ENCODE data around the gene SUPT20HL1.
"Not testable (repeated sequence)": the region's sequence is repeated elsewhere in the genome, so short reads cannot be mapped to it uniquely, and the experiment has no call there.

SUPT20HL1 gene

GRCh38 chrX:24378706-24379105 is 18.3 kb downstream of the SUPT20HL1 start:
- Histone ChIP-seq H2BK5ac (ENCODE audit: low read length) (no peak overlapping the region), H3K4me2 (ENCODE audit: low read length) (no peak overlapping the region), H3K79me2 (ENCODE audit: control insufficient read depth, insufficient read depth, low read length) (no peaks in the 10 kb centered on the region), H3K36me3 (ENCODE audit: control insufficient read depth, insufficient read depth, low read length) (no peaks in the 10 kb centered on the region), H3K4me3 (ENCODE audit: low read length) (no peak overlapping the region), H3K56ac (ENCODE audit: low read length) (no peak overlapping the region), H3K18ac (ENCODE audit: low read length) (no peak overlapping the region), H2BK120ac (ENCODE audit: low read depth, low read length) (no peak overlapping the region), H3K4ac (ENCODE audit: low read depth, low read length) (no peak overlapping the region), H3K27ac (ENCODE audit: low read depth, low read length) (no peak overlapping the region), H3K27me3 (ENCODE audit: insufficient read depth, low read length, poor library complexity) (no peaks in the 10 kb centered on the region), H3K9ac (ENCODE audit: low read length) (no peak overlapping the region), H4K5ac (ENCODE audit: low read length) (no peak overlapping the region), H3K79me1 (ENCODE audit: low read length) (no peaks in the 10 kb centered on the region), H3K23ac (ENCODE audit: low read length) (no peak overlapping the region), H3K4me1 (ENCODE audit: control insufficient read depth, low read depth, low read length) (no peaks in the 10 kb centered on the region), H4K8ac (ENCODE audit: low read depth, low read length) (no peak overlapping the region), H2AK5ac (ENCODE audit: low read length) (no peak overlapping the region), H2BK15ac (replicated peaks; ENCODE audit: low read depth) (no peak overlapping the region)
- WGBS (ENCODE audit: extremely low coverage, insufficient coverage, low lambda C conversion rate), result no CpG with 5 or more reads among the region's 6 CpGs
- no peak for DNase-seq

- Histone ChIP-seq H3K79me2 (ENCODE audit: control insufficient read depth, insufficient read depth, low read length) (no peaks in the 10 kb centered on the region), H3K79me1 (ENCODE audit: low read length) (no peaks in the 10 kb centered on the region), H2BK15ac (replicated peaks; ENCODE audit: low read depth) (no peak overlapping the region), H3K56ac (ENCODE audit: low read length) (no peak overlapping the region), H3K23ac (ENCODE audit: low read length) (no peak overlapping the region), H3K27ac (ENCODE audit: low read depth, low read length) (no peak overlapping the region), H3K9ac (ENCODE audit: low read length) (no peak overlapping the region), H3K4me3 (ENCODE audit: low read length) (no peak overlapping the region), H4K8ac (ENCODE audit: low read depth, low read length) (no peak overlapping the region), H3K4ac (ENCODE audit: low read depth, low read length) (no peak overlapping the region), H2BK5ac (ENCODE audit: low read length) (no peak overlapping the region), H3K36me3 (ENCODE audit: control insufficient read depth, insufficient read depth, low read length) (no peaks in the 10 kb centered on the region), H3K4me1 (ENCODE audit: control insufficient read depth, low read depth, low read length) (no peaks in the 10 kb centered on the region), H3K27me3 (ENCODE audit: insufficient read depth, low read length, poor library complexity) (no peaks in the 10 kb centered on the region), H2AK5ac (ENCODE audit: low read length) (no peak overlapping the region), H4K5ac (ENCODE audit: low read length) (no peak overlapping the region), H3K18ac (ENCODE audit: low read length) (no peak overlapping the region), H3K4me2 (ENCODE audit: low read length) (no peak overlapping the region), H2BK120ac (ENCODE audit: low read depth, low read length) (no peak overlapping the region)
- WGBS (ENCODE audit: extremely low coverage, insufficient coverage, low lambda C conversion rate), result no CpG with 5 or more reads among the region's 9 CpGs
- DNase-seq, result no peak
Observed at GRCh38 chrX:24380262-24381187, 20.1 kb downstream of the SUPT20HL1 start.

DNA sequence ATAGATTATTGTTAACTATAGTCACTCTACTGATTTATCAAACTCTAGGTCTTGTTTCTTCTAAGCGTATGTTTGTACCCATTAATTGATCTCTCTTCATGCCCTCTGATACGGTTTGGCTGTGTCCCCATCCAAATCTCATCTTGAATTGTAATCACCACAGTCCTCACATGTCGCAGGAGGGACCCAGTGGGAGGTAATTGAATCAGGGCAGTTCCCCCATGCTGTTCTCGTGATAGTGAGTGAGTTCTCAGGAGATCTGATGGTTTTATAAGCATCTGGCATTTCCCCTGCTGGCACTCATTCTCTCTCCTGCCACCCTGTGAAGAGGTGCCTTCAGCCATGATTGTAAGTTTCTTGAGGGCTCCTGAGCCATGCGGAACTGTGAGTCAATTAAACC is 21.9 kb downstream of the SUPT20HL1 start:
- H4K8ac ChIP-seq (ENCODE audit: low read depth, low read length); H2BK15ac ChIP-seq (replicated peaks; ENCODE audit: low read depth); H3K79me1 ChIP-seq (ENCODE audit: low read length); H3K79me2 ChIP-seq (ENCODE audit: control insufficient read depth, insufficient read depth, low read length); H4K5ac ChIP-seq (ENCODE audit: low read length); H3K9ac ChIP-seq (ENCODE audit: low read length); H2AK5ac ChIP-seq (ENCODE audit: low read length); H2BK5ac ChIP-seq (ENCODE audit: low read length); H3K36me3 ChIP-seq (ENCODE audit: control insufficient read depth, insufficient read depth, low read length); H3K18ac ChIP-seq (ENCODE audit: low read length); H3K4me1 ChIP-seq (ENCODE audit: control insufficient read depth, low read depth, low read length); H3K56ac ChIP-seq (ENCODE audit: low read length); H3K23ac ChIP-seq (ENCODE audit: low read length); H3K4ac ChIP-seq (ENCODE audit: low read depth, low read length); H3K4me2 ChIP-seq (ENCODE audit: low read length); H3K27me3 ChIP-seq (ENCODE audit: insufficient read depth, low read length, poor library complexity); H2BK120ac ChIP-seq (ENCODE audit: low read depth, low read length); H3K4me3 ChIP-seq (ENCODE audit: low read length); H3K27ac ChIP-seq (ENCODE audit: low read depth, low read length): not testable (repeated sequence)
- peak; percentile 59 for DNase-seq
- WGBS (ENCODE audit: extremely low coverage, insufficient coverage, low lambda C conversion rate), result no CpG with 5 or more reads among the region's 5 CpGs

DNA sequence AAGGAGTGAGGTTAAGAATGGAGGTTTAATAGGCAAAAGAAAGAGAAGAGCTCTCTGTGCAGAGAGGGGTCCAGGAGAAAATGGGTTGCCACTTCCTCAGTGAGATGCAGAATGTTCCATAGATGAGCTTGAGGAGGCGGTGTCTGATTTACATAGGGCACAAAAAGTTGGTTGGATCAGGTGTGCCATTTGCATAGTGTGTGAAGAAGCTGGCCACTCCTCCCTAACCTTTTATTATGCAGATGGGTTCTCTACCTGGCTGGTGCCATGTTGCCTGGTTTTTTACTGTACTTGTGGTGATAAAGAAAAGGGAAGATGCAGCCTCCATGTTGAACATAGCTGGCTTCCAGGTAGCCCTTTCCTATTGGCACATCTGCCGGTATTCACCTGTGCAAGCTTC is 27.3 kb downstream of the SUPT20HL1 start:
- DNase-seq, result no peak
- no peak overlapping the region for H2AK5ac ChIP-seq (ENCODE audit: low read length)
- H3K4ac ChIP-seq (ENCODE audit: low read depth, low read length), result no peak overlapping the region
- H3K9ac ChIP-seq (ENCODE audit: low read length), result no peak overlapping the region
- H4K8ac ChIP-seq (ENCODE audit: low read depth, low read length), result no peak overlapping the region
- no peak overlapping the region for H3K4me2 ChIP-seq (ENCODE audit: low read length)
- H3K4me1 ChIP-seq (ENCODE audit: control insufficient read depth, low read depth, low read length), result no peaks in the 10 kb centered on the region
- H2BK15ac ChIP-seq (replicated peaks; ENCODE audit: low read depth), result no peak overlapping the region
- H3K27ac ChIP-seq (ENCODE audit: low read depth, low read length), result no peak overlapping the region
- no peak overlapping the region for H2BK5ac ChIP-seq (ENCODE audit: low read length)
- no peak overlapping the region for H3K23ac ChIP-seq (ENCODE audit: low read length)
- no peaks in the 10 kb centered on the region for H3K27me3 ChIP-seq (ENCODE audit: insufficient read depth, low read length, poor library complexity)
- no peak overlapping the region for H2BK120ac ChIP-seq (ENCODE audit: low read depth, low read length)
- H3K36me3 ChIP-seq (ENCODE audit: control insufficient read depth, insufficient read depth, low read length), result no peaks in the 10 kb centered on the region
- H4K5ac ChIP-seq (ENCODE audit: low read length), result no peak overlapping the region
- H3K79me2 ChIP-seq (ENCODE audit: control insufficient read depth, insufficient read depth, low read length), result no peaks in the 10 kb centered on the region
- no peak overlapping the region for H3K56ac ChIP-seq (ENCODE audit: low read length)
- no peaks in the 10 kb centered on the region for H3K79me1 ChIP-seq (ENCODE audit: low read length)
- no peak overlapping the region for H3K18ac ChIP-seq (ENCODE audit: low read length)
- H3K4me3 ChIP-seq (ENCODE audit: low read length), result no peak overlapping the region
- no CpG with 5 or more reads among the region's 2 CpGs for WGBS (ENCODE audit: extremely low coverage, insufficient coverage, low lambda C conversion rate)

DNA sequence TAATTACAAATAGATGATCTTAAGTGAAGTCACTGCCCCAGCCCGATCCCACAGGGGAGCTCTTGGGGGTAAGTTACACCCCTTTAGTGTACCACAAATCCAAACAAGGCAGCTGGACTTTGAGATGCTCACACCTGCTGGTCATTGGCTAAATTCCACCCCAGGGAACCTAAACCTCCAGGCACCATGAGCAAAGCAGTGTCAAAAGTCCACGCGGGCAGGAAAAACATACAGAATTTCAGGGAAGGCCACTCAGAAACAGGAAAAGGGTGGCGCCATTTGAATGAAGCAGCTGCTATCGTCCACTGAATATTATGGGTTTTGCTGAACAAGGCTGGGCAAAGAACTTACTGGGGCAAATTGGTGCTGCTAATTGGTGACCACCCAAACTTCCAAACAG is 30.9 kb downstream of the SUPT20HL1 start:
- H3K27ac ChIP-seq (ENCODE audit: low read depth, low read length), result no peak overlapping the region
- H2AK5ac ChIP-seq (ENCODE audit: low read length), result no peak overlapping the region
- no peak overlapping the region for H4K8ac ChIP-seq (ENCODE audit: low read depth, low read length)
- no peaks in the 10 kb centered on the region for H3K79me2 ChIP-seq (ENCODE audit: control insufficient read depth, insufficient read depth, low read length)
- no peaks in the 10 kb centered on the region for H3K27me3 ChIP-seq (ENCODE audit: insufficient read depth, low read length, poor library complexity)
- H3K4ac ChIP-seq (ENCODE audit: low read depth, low read length), result no peak overlapping the region
- H2BK15ac ChIP-seq (replicated peaks; ENCODE audit: low read depth), result no peak overlapping the region
- H3K56ac ChIP-seq (ENCODE audit: low read length), result no peak overlapping the region
- no peak overlapping the region for H3K4me3 ChIP-seq (ENCODE audit: low read length)
- no peaks in the 10 kb centered on the region for H3K36me3 ChIP-seq (ENCODE audit: control insufficient read depth, insufficient read depth, low read length)
- H3K23ac ChIP-seq (ENCODE audit: low read length), result no peak overlapping the region
- H3K4me1 ChIP-seq (ENCODE audit: control insufficient read depth, low read depth, low read length), result no peaks in the 10 kb centered on the region
- no CpG with 5 or more reads among the region's 5 CpGs for WGBS (ENCODE audit: extremely low coverage, insufficient coverage, low lambda C conversion rate)
- no peak overlapping the region for H3K4me2 ChIP-seq (ENCODE audit: low read length)
- no peak overlapping the region for H3K9ac ChIP-seq (ENCODE audit: low read length)
- H3K79me1 ChIP-seq (ENCODE audit: low read length), result no peaks in the 10 kb centered on the region
- no peak overlapping the region for H3K18ac ChIP-seq (ENCODE audit: low read length)
- no peak overlapping the region for H2BK120ac ChIP-seq (ENCODE audit: low read depth, low read length)
- H4K5ac ChIP-seq (ENCODE audit: low read length), result no peak overlapping the region
- no peak for DNase-seq
- no peak overlapping the region for H2BK5ac ChIP-seq (ENCODE audit: low read length)

GRCh38 chrX:24391843-24392242 is 31.4 kb downstream of the SUPT20HL1 start:
- no peaks in the 10 kb centered on the region for H3K79me2 ChIP-seq (ENCODE audit: control insufficient read depth, insufficient read depth, low read length)
- DNase-seq, result no peak
- H3K27me3 ChIP-seq (ENCODE audit: insufficient read depth, low read length, poor library complexity), result no peaks in the 10 kb centered on the region
- H3K18ac ChIP-seq (ENCODE audit: low read length), result no peak overlapping the region
- no peak overlapping the region for H2AK5ac ChIP-seq (ENCODE audit: low read length)
- no peak overlapping the region for H2BK120ac ChIP-seq (ENCODE audit: low read depth, low read length)
- no peak overlapping the region for H3K4ac ChIP-seq (ENCODE audit: low read depth, low read length)
- no peak overlapping the region for H2BK5ac ChIP-seq (ENCODE audit: low read length)
- H3K56ac ChIP-seq (ENCODE audit: low read length), result no peak overlapping the region
- H3K9ac ChIP-seq (ENCODE audit: low read length), result no peak overlapping the region
- H3K4me2 ChIP-seq (ENCODE audit: low read length), result no peak overlapping the region
- no peak overlapping the region for H4K8ac ChIP-seq (ENCODE audit: low read depth, low read length)
- H3K4me1 ChIP-seq (ENCODE audit: control insufficient read depth, low read depth, low read length), result no peaks in the 10 kb centered on the region
- no peak overlapping the region for H3K4me3 ChIP-seq (ENCODE audit: low read length)
- no peaks in the 10 kb centered on the region for H3K79me1 ChIP-seq (ENCODE audit: low read length)
- WGBS (ENCODE audit: extremely low coverage, insufficient coverage, low lambda C conversion rate), result no CpG with 5 or more reads among the region's 3 CpGs
- no peak overlapping the region for H4K5ac ChIP-seq (ENCODE audit: low read length)
- H2BK15ac ChIP-seq (replicated peaks; ENCODE audit: low read depth), result no peak overlapping the region
- no peak overlapping the region for H3K23ac ChIP-seq (ENCODE audit: low read length)
- H3K27ac ChIP-seq (ENCODE audit: low read depth, low read length), result no peak overlapping the region
- H3K36me3 ChIP-seq (ENCODE audit: control insufficient read depth, insufficient read depth, low read length), result no peaks in the 10 kb centered on the region

Data from mesendoderm (in vitro differentiated cells).